Colon (tissue), 2 donors: Measurements from ENCODE around the gene SST.
"Not testable (repeated sequence)": the region's sequence is repeated elsewhere in the genome, so short reads cannot be mapped to it uniquely, and the experiment has no call there.

ENCODE experiments used
- FAIRE-seq: peaks from 2 replicates; lab custom pipeline; 2012; peaks lifted over from hg19 to GRCh38; lab: Jason Lieb, UNC
- donor health status: control.
- donor health status: control.

The SST gene

DNA sequence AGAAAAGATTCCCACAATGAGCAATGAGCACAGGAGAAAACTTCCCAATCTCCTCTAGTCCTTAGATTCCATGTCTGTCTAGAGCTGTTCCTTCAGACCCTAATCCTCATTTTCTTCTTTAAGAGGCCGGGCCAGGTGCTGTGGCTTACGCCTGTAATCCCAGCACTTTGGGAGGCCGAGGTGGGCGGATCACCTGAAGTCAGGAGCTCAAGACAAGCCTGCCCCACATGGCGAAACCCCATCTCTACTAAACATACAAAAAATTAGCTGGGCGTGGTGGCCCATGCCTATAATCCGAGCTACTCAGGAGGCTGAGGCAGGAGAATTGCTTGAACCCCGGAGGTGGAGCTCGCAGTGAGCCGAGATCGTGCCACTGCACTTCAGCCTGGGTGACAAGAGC lies 11.6 kb upstream of the SST start:
- FAIRE-seq: not testable (repeated sequence)

DNA sequence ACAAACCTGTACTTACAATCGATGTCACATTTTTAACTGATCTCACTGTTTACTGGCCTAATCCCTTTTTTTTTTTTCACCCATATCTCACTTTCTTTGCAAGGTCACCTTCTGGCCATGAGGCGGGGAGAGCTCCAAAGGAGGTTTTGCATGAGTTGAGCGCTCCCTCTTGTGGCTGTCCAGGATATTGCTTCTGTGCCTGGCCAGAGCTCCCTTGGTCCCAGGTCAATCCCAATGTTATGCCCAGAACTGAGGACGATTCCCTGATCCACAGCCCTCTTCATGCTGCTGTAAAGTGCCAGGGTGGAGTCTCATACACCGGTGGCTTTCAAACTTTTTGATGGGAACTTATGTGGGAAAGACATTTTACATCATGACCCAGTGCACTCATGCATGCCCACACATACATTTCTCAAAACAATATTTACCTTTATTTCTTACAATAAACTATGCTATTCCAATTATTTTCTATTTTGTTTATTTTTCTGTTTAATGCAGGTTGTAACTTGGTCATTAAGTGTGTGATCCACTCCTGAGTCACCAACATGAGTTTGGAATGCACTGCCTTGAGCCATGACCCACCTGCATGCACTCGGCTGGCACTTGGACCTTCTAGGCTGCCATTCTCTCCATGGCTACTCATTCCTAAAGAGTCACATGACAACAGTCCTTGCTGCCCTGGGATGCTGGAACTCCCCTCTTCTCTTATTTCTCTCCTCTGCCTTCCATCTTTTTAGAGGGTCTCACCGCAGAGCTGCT lies 9.6 kb upstream of the SST start:
- no peak for FAIRE-seq

DNA sequence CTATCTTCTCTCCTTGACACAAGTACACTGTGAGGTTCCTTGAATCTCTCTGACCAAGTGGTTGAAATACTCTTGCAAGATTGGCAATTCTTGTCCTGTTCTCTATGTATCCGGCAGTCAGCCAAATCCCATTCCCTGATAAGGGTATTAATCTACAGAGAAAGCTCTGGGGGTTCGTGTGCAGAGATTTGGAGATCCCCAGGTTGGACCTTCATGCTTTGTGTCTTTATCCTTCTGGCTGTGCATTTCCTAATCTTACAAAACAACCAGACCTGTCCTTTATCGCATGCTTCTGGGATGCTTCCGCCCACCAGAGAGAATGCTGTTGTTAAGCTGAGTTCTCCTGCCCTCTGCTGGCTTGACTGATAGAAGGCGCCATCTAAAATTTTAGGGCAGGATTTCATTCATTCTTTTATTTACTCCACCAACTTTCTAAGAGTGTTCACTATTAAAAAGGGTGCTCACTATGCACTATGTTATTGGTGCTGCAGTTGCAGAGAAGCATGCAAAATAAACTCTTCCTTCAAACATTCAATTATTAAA lies 8.6 kb upstream of the SST start:
- FAIRE-seq: no peak

DNA sequence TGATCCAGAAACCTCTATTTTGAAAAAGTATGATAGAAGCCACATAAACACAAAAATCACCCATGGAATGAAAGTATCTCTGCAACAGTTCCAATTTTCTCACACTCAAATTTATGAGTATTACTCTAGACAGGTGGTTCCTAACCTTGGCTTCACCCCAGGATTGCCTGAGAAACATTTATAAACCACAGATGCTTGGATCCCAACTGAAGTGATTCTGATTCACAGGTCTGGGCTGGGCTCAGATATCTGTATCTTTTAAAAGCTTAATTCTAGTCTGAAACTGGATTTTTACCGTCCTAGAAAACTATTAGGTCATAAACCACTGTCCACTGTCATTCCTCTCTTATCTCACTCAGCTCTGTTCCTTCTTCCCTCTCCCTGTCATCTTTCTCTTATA lies 7.4 kb upstream of the SST start:
- no peak for FAIRE-seq

DNA sequence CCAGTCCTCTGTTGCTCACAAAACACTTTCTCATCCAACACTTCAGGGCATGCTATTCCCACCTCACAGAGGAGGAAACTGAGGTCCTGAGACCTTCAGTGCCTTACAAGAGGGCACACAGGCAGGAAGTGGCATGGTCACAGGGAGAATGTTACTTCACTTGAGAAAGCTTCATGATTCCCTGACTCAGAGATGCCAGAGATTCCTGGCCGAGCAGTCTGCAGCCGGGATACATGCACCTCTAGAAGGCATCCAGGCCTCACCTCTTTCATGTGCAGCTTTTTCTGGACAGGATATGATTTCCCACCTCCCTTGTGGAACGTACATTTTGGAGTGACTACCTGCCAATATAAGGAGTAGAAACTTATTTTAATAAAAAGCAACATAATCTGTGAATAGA lies 2.8 kb upstream of the SST start:
- FAIRE-seq: no peak

DNA sequence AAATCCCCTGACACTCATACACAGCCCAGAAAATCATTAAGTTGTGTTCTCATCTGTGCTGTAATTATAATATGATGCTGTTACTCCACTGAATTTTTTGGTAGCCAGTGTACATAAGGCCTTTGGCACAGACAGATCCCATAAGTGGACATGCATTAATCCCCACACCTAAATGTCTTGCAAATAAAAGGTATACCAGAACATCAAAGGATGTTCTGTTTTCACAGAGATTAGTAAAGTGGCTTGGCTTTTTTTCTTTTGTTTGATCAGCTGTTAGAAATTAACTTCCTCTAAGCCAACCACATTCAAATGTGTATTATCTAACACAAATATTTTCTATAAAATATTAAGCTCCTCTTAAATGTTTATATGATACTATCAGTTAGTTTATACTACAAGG lies 2.7 kb downstream of the SST start:
- FAIRE-seq: no peak

DNA sequence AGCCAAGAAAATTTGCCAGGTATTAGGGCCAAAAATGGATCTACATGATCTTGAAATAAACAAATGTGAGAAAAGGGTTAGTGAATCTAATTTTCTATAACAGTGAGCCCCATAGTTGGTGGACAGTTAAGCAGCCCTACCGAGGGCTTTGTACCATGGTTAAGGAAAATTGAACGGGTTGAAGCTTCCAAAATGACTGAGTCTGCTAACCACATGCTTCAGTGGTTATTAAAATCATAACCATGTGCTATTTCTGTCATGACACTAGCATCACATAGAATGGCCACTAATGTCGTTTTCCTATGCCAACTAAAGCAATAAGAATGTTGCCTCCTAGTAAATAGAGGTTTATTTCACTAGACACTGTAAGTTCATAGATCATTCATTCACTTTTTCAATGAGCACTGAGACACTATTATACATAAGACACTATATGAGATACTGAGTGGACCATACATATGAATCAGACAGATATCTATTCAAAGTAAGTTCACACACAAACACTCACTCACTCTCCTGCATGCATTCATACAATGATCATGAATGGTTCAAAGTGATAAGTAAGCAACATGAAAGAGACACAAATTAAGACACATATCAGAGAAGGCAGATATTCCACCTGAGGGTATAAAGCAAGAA lies 4.3 kb downstream of the SST start:
- no peak for FAIRE-seq

DNA sequence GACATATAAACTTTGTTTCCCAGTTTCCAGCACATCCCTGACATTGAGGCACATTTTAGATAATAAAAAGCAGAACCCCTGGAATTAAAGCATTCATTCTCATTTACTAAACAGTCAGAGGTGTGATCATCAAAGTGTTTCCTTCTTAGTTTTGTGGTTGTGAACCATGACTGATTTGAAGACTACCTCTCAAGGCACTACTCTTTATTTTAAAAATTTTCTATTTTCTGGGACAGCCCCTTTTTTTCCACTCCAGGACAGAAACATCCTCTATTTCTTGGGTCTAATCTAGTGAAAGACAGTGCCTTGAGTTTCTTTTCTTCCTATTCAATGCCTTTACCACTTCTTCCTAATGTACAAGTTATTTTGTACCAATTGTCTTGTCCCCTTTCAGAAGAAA lies 5.2 kb downstream of the SST start:
- no peak for FAIRE-seq

DNA sequence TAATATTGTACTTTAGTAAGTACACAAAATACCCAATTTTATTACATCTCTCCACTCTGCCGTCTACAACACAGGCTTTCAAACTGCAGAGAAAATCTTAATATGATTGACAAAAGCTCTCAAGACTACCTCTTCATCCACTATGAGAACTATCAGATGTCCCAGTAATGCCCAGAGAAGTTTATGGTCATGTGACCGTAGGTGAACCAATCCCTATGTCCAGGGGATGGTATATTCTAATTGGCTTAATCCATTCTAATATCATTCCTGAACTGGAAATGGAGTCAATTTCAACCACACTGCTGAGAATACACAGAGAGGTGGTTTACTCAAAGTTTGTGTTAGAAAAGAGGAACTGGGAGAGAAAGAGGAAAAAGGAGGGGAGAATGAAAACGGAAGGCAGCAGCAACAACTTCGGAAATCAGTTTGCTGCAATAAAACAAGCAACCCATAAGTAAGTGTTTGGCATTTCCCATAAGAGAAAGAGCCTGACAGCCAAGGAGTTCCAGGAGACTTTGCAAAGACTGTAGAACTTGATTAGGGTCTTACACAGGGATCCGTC lies 7.3 kb downstream of the SST start:
- FAIRE-seq: no peak

DNA sequence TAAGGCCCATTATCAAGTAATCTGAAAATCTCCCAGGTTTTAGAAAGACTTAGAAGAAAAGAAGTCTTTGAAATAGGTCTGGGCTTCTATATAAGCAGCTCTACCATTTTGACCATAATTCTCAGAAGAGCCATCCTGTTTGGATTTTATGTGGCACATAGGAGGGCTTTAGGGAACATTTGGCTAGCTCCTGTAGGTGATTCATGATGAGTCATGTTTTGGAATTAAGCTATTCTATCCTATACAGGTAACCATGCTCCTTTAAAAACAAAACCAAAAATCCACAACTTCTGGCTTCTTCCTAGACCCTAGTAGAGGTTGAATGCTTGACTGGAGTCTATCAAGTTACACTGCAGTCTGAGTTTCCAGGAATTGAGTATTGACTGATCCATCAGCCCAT lies 8.9 kb downstream of the SST start:
- no peak for FAIRE-seq

DNA sequence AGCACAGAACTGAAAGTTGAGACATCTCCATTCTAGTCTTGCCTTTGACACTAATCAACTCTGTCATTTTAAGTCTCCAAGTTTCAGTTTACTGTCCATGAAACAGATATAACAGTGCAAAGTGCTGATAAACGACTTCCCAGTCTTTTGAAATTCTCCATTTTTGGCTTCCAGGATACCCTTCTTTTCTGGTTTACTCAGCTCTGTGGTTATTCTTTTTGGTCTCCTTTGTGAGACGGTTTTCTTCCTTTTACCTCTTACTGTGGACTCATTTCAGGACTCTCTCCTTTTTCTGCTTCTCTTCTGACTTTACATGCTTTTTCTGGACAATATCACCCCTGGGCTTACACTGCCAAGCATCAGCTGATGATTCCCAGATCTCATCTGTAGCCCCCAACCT lies 18.9 kb downstream of the SST start:
- no peak for FAIRE-seq

DNA sequence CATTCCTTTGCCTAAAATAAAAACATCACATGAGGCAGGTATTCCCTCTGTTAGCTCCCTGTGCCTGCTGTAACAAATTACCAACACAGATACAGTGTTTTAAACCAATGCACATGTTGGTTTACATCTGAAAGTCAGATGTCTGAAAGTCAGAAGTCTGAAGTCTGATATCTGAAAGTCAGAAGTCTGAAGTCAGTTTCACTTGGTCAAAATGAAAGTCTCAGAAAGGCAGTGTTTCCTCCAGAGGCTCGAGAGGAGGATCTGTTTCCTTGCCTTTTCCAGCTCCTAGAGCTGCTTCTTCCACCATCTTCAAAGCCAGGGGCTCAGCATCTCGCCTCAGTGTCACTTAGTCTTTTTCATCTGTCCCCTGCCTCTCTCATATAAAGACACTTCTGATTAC lies 22.0 kb downstream of the SST start:
- FAIRE-seq: no peak

DNA sequence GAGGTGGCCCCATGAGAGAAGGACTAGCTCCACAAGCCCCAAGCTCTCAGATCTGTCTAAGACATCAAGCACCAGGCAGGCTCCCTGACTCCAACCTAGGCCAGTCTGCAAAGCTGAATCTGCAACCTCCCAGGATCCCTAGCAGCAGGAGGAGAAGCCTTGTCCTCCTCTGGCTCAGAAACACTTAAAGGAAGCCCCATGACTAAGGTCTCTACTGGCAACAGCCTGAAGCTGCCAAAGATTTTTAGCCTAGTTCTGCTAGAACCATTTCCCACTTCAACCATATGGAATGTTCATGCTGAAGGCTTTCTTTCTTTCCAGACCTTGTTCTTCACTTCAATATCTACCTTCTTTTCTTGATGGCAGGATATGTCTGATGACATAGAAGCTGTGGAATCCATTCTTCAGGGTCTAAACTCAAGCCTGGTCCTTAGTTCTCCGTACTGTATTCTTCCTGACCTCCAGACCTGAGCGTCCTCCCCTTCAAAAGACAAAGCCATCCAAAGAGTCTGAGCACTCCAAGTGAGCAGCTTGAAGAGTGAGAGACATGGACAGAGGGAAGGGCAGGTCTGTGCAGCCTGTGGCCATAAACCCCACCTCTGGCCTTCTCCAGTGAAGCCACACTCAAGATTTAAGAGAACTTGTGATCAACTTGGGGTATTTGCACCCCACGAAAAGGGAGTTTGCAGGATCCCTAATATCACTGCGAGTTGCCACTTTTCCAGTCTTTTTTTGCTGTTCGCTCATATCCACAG lies 23.1 kb downstream of the SST start:
- no peak for FAIRE-seq

DNA sequence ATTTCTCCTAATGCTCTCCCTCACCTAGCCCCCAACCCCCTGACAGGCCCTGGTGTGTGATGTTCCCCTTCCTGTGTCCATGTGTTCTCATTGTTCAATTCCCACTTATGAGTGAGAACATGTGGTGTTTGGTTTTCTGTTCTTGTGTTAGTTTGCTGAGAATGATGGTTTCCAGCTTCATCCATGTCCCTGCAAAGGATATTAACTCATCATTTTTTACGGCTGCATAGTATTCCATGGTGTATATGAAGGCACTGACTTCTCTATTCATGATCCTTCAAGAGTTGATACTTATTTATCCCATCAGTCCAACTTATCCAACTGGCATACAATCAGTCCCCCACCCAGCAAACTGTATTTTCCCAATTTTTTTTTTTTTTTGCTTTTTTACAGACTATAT lies 24.8 kb downstream of the SST start:
- not testable (repeated sequence) for FAIRE-seq

DNA sequence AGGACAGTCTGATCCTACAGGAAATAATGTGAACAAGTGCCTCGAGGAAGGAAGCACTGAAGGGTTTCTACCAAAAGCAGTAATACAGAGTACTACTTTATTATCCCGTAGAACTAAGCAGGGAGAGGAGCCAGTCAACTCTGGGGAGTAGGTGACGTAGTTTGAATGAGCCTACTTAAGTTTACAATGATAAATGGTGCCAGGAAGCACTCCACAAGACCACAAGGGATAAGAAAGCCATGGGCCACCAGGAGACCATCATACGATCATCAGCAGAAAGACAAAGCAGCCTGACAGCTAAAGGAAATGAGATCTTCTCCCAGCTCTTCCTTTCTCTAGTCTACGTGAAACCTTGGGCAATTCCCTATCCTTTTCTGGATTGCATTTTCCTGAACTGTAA lies 27.3 kb downstream of the SST start:
- no peak for FAIRE-seq

DNA sequence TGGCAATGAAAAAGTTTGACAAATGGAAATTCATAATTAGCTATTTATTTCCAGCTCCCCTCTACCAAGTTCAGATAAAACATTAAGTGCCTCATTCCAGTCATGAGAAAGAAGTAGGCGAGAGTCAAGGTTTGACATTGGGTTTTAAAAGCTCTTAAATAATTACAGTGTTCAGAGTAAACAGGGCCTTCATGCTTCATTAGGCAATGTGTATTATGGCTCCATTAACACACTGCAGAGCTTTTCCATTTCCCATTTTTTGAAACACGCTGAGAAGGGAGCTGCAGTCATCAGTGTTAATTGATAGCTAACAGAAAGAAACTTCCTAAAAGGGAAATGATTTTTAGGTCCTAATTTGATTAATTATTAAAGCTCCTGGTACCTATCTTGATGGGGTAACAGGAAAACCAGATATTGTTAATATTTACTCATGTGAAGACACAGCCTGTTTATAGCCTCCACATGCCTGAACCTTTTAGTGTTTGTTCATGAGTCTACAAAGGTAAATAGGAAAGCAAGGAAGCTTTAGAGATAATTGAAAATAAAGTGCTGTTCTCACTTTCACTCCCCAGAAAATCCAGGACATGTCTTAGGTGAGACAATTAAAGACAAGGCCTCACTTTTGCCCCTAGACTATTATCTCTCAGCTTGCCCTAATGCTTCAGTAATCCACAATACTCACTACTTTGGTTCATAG lies 28.7 kb downstream of the SST start:
- FAIRE-seq: no peak

DNA sequence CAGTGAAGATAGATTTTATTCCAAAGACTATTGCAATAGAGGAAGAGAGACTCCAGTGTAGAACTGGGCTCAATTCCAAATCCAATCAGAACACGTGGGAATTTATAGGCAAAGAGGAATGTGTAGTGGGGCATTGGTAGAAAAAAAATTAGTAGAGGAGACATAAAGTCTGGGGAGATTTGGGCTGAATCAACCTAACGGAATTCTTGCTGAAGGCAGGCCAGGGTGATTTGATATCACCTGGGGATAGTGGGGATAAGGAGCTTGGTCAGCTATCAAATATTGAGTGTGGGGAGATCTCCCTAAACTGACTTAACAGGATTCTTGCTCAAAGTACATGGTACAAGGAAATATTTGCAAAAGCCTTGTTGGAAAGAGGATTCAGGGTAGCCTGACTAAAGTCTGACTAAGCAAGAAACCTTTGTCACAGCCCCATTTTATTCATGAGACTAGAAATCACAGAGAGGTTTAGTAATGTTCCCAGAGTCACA lies 29.6 kb downstream of the SST start:
- no peak for FAIRE-seq

DNA sequence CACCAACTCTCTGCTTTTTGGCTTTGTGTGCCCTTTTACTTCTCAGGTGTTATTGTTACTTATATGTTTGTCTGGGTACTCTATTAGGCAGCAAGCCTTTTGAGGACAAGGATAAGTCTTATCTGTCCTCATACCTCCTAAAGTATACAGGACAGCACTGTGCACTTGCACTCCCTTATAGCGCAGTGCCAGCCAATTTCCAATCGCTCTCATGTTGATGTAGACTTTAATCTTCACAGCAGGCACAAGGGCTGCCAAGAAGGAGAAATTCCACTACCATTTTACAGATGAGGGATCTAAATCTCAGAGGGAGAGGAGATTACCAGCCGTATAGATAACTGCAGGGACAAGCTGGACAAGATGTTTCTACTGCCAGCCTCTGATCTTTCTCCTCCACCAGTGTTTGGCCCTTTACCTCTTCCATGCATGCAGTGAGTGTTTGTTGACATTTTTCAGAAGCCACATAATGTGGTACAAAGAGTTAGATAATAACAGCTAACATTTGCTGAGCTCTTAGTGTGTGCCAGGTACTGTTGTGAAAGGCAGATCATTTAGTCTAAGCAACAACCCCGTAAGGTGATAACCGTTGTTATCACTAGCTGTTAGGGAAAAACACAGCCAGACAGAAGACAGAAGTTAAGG lies 30.1 kb downstream of the SST start:
- FAIRE-seq: no peak

DNA sequence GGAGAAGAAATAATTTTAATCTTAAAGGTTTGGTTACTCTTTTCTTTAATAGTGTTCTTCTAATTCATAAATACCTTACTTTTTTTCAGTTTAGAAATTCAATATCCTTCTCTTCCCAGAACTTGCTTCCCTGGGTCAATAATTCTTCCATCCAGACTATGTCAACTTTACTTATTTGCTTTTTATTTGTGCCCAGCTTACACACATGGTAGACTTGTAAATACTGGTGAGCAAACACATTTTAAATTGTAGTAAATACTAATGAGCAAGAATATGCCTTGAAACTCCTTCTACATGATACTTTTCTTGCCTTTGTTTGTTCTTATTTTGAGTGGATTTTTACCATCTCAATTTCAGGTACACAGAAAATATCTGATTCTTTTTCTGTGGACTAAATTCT lies 33.7 kb downstream of the SST start:
- FAIRE-seq: no peak

DNA sequence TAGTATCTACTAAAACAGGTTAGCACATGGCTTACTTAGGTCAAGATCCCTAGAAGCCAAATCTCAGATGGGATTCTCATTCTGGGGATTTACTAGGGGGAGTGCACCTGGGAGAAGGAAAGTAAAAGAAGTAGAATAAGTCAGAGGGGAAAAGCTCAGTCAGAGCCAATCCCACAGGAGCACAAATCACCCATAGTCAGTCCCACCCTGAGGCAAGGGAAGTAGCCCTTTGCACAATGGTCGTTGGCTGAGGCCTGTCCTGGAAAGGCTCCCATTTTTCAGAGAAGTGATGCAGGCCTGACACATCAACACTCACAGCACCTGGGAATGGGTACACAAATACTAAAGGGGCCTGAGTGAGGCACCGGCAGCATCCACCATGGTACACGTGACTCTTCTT lies 39.8 kb downstream of the SST start:
- FAIRE-seq: no peak

DNA sequence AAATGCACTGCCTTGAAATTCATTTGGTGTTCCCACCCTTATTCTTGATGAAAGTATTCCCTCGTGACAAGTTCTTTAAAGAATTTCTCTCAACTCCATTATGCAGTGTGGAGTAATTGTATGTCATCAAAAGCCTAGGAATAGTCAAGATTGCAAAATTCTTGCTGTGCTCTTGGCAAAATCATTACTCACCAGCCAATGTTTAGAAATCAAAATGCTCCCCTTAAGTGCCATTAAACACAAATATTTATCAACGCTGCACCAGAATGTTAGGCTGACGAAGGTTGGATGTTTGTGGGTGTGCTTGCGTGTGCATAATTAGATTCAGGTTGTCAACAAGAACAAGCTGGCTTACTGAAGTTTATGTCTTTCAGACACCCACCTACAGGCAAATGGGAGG lies 40.5 kb downstream of the SST start:
- FAIRE-seq: no peak

DNA sequence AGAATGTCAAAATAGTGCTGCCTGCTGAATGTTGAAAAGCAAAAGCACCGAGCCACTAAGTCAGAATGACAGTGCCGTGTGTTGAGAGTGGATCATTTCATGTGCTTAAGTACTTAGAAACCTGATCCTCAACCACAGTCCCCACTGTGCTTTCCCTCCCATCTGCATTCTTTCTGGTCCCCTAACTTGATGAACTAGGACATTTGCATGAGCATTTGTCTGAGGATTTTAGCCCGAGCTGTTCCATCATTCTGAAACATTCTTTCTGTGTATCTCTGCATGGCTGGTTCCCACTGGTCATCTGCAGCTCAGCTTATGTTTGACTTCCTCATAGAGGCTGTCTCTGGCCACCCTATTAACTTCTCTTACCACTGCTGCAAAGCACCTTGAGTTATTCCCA lies 42.0 kb downstream of the SST start:
- no peak for FAIRE-seq
